Stimulated activated CD4-positive, alpha-beta T cell treated with anti-CD3 and anti-CD28 coated beads, TNF-alpha, amount 100 ng/mL, for 1 hour (primary cell): Measurements from ENCODE around the gene GOLGA8B.
"Not testable (repeated sequence)": the region's sequence is repeated elsewhere in the genome, so short reads cannot be mapped to it uniquely, and the experiment has no call there.

ENCODE experiments used
- DNase-seq, 3 donors: peaks; one replicate each; pipeline ENCODE4 v3.0.0-alpha.2; 2020; ENCODE audit warnings: low read depth in 3 of 3, low spot score in 1 of 3

Gene GOLGA8B, protein sequence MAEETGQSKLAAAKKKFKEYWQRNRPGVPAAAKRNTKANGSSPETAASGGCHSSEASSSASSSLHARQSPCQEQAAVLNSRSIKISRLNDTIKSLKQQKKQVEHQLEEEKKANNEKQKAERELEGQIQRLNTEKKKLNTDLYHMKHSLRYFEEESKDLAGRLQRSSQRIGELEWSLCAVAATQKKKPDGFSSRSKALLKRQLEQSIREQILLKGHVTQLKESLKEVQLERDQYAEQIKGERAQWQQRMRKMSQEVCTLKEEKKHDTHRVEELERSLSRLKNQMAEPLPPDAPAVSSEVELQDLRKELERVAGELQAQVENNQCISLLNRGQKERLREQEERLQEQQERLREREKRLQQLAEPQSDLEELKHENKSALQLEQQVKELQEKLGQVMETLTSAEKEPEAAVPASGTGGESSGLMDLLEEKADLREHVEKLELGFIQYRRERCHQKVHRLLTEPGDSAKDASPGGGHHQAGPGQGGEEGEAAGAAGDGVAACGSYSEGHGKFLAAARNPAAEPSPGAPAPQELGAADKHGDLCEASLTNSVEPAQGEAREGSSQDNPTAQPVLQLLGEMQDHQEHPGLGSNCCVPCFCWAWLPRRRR

GRCh38 chr15:34583399-34584329 lies at the start of gene GOLGA8B:
Gene GOLGA8B (minus strand): TSS chr15:34583651. CDS start chr15:34535912, 47,739 bp downstream.
- DNase-seq: peak; percentile 50 to 69 (median 68)

DNA sequence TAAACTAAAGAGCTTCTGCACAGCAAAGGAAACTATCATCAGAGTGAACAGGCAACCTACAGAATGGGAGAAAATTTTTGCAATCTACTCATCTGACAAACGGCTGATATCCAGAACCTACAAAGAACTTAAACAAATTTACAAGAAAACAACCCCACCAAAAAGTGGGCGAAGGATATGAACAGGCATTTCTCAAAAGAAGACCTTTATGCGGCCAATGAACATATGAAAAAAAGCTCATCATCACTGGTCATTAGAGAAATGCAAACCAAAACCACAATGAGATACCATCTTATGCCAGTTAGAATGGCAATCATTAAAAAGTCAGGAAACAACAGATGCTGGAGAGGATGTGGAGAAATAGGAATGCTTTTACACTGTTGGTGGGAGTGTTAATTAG lies 49.7 kb upstream of the GOLGA8B start:
- DNase-seq: not testable (repeated sequence)

DNA sequence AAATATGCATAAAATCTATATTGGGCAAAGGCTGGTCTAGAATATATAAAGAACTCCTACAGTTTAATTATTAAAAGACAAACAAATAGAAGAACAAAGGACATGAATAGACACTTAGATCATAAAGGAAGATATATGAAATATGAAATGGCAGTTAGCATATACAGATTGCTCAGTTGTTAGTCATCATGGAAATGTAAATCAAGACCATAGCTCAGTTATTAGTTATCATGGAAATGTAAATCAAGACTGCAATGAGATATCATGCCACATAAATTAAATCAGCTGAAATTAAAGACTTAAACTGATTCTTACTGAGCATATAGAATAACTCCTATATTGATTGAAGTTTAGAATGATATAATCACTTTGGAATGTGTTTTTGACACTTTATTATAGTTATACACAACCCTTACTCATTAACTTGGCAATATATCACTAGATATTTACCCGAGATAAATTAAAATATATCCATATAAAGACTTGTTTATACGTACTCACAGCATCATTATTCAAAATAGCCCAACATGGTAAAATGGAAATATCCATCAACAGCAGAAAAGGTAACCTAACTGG lies 45.2 kb upstream of the GOLGA8B start:
- DNase-seq: no peak

DNA sequence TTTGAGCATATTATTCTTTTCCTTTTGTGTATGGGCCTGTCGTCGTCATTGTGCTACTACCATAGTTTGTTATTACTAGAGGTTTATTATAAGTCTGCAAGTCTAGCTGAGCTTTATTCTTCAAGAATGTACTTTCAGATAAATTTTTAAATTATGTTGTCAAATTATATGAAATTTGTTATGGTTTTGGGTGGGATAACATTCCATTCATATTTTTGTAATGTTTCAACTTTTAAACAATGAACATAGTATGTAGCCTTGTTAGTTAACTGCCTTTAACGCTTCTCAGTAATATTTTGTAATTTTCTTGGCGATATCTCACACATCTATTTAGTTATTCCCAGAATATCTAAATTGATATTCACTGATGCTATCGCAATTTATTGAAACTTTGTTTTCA lies 41.6 kb upstream of the GOLGA8B start:
- no peak for DNase-seq

DNA sequence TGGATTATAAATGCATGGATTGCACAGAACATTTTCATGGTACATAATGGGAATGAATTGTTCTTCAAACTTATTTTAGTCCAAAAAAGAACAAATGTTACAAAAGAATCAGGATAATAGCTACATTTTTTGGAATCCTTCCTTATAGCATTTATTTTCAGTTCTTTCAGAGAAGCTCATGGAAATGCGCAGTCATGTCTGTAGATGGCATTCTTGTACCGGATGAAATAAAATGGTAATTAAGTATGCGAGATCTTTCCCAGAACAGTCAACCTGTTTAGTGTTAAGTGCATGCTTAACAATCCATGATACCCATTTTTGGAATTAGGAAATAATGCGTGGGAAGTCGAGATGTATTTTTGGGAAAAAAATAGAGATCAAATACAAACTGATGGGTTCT lies 38.2 kb upstream of the GOLGA8B start:
- DNase-seq: no peak

GRCh38 chr15:34620814-34621213 lies 37.4 kb upstream of the GOLGA8B start:
- DNase-seq: no peak

DNA sequence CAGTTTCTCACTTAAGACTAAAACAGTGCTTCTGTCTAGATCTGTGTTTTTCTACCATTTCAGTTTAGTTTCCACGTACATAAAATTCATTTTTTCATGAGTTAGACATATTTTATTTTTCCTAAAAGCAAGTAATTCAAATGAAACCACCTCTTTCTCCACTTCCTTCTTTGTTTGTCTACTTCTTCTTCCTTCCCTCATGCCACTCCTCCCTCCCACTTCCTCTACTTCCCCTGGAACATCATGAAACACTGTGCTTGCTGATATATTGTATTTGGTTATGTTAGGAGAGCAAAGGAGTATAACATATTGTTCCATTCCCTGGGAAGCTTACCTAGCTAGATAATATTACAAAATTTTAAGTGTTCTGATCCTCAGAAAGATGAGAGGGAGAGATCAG lies 36.7 kb upstream of the GOLGA8B start:
- no peak for DNase-seq

- no peak for DNase-seq
These were observed 35.7 kb upstream of the GOLGA8B start for GRCh38 chr15:34619151-34619550.

DNA sequence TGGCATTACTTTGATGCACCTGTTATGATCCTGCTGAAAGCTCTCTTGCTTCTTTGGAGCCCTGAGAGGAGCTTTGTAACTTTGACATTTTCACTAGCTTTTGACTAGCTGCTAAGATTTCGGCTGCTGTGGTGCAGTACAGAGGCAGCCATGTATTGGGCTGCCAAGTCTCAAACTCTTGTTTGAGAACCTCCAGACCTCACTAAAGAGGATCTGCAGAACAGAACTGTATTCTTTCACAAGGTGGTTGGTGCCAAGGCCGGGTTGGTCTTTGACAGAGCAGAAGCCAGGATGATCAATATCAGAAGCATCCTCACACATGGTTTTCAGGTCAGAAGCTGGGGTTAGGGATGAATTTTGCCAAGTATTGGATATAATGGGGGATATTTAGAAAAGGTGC lies 34.6 kb upstream of the GOLGA8B start:
- DNase-seq: no peak

- no peak for DNase-seq
These were observed 33.2 kb upstream of the GOLGA8B start for GRCh38 chr15:34616613-34617012.

GRCh38 chr15:34613997-34614396 lies 30.5 kb upstream of the GOLGA8B start:
- no peak for DNase-seq

DNA sequence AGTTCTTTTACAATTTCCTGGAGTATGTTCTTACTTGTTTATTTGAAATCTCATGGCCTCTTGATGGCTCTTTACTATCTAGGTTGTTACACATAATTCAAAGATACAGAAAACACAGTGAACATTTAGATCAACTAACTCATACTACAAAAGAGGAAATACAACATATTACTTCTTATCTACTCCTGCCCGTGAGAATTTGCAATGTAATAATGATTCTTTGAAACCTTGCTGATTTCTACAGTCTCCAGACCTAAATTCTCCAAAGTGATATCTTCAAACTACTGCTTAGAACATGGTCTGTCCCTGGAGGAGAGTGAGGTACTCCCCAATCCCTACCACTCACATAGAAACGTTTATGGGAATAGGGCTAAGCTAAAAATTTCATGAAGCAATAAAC lies 29.9 kb upstream of the GOLGA8B start:
- DNase-seq: no peak

DNA sequence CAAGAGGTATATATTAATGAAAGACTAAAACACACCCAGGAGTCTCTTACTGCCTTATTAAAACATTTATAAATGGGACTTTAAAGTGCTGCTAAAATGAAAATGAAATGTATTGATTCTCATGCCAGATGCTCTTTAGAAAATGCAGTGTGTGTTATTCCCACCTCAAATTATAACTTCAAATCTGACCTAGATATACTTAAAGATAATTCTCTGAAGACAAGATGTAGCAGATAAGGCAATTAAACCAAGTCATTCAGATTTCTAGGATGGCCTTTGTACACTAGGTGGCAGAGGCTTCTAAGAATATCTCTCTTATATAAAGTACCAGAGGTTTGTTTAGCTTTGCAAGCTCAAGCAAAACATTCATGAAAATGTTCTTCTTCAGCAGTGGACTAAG lies 26.9 kb upstream of the GOLGA8B start:
- DNase-seq: no peak

DNA sequence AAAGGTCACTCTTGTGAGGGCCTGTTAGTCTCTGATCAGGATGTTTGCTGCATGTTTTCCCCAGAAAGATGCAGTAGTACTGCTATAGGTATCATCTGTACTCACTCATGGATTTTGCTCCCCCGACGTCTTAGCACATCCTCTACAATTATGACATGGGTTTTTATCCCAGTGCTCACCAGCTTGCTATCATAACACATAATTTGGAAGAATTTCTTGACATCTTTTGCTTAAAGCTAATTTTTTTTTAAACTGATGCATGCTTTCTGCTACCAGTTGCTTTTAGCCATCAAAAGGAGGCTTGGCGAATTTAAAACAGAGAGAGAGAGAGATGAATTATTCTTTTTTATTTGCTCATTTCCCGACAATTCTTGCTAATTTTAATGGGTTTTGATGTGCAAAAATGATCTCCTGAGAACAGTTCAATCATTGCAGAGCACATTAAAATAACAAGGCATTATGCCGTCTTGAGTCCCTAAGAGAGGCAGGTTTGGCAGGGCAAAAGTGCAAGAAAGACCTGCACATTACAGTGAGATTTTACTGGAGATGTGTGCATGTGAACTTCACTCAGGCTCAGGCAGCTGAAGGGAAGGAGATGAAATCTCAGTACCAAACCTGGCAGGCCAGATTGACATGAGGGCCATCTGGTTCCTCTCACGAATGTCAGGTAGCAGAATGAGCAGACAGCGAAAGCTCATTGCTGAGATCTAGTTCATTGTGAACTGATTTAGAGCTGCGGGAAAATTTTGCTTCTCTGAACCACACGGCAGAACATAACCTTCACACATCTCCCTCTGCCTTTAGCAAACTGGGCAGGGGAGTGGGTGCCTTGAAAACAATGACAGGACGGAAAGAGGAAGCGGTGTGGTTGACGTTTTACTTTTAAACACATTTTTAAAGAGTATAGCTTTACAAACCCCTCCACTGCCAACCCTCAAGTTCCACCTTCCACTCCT lies 25.9 kb upstream of the GOLGA8B start:
- no peak for DNase-seq

DNA sequence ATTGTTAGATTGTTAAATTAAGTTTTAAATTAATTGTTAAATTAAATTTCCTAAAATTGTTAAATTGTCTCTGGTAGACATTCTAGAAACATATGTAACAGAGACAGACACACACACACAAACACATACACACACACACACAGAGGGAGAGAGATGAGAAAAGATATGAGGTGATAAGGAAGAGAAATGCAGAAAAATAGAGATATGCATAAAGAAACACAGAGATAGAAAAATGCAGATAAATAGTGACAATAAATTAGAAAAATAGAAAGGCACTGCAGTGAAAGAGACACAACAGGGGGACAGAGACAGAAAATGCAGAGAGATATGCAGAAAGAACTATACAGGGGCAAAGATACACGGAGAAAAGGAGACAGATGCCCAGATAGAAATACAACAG lies 25.1 kb upstream of the GOLGA8B start:
- DNase-seq: no peak

GRCh38 chr15:34607832-34608231 lies 24.4 kb upstream of the GOLGA8B start:
- no peak for DNase-seq

DNA sequence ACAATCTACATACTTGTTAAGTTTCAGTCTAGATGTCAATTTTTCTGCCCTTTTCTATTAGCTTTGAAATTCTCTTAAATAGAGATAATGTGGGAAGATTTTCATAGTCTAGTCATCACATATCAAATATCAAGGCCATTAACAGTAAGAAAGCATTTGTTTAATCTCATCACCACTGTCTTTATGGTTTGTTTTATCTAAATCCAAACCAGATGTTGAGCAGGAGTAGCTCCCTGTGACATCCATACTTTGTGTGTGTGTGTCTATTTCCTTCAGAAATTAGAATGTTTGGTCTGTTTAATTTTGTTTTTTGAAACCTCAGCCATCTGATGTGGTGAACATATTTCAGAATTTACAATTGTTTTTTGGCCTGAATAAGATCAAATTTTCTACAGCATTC lies 23.1 kb upstream of the GOLGA8B start:
- no peak for DNase-seq

DNA sequence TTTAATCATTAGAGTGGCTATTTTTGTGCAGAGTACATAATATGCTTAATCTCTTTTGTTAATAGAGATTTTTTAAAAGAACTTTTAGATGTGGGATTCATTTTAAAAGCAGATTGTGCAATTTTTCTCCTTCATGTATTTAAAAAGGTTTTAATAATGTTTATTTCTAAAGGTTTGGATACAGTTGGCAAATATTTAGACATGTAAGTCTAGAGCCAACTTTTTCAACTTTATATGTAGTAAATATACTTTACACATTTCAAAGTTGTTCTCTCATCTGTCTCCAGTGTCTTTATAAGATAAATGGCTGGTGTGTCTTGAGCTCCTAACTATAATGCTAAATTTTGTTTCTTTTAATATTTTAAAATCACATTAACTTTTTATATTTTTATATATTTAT lies 22.7 kb upstream of the GOLGA8B start:
- DNase-seq: no peak

GRCh38 chr15:34603095-34603494 lies 19.6 kb upstream of the GOLGA8B start:
- no peak for DNase-seq

- no peak for DNase-seq
These were observed 17.5 kb upstream of the GOLGA8B start for GRCh38 chr15:34600923-34601322.
